Thoracic aorta (tissue), 2 donors: ENCODE data around the gene TC2N. TPM values are rescaled to one million over a fixed set of nuclear protein-coding genes. Genes with fewer than 3 reads are reported as not detected.

Experiments
- ATAC-seq: fragments of 150-250 bp; one replicate; pipeline ENCODE4 v1.8.0; 2017; ENCODE audit warnings: low read depth; ENCODE audit not compliant: insufficient number of reproducible peaks, low FRiP score
- DNase-seq: peaks from one replicate; pipeline ENCODE4 v3.0.0-alpha.2; 2020; ENCODE audit warnings: low spot score
- H3K27ac ChIP-seq, 2 donors: fragments of 200-600 bp; sonication (generic); 1 replicate in 1 of 2; 2 replicates in 1 of 2; pipeline ENCODE4 v1.5.1; 2016; ENCODE audit warnings: mild to moderate bottlenecking in 2 of 2, moderate library complexity in 2 of 2
- H3K27me3 ChIP-seq: fragments of 200-600 bp; sonication (generic); replicated peaks from 2 replicates; pipeline ENCODE4 v1.6.0; 2016; ENCODE audit warnings: mild to moderate bottlenecking; ENCODE audit not compliant: insufficient read depth
- H3K36me3 ChIP-seq: fragments of 200-600 bp; sonication (generic); one replicate; pipeline ENCODE4 v1.5.1; 2016
- H3K4me1 ChIP-seq, 2 donors: fragments of 200-600 bp; sonication (generic); 1 replicate in 1 of 2; 2 replicates in 1 of 2; pipeline versions ENCODE4 v1.5.1 to v1.6.0; 2016; ENCODE audit warnings: low read depth in 2 of 2, mild to moderate bottlenecking in 1 of 2; ENCODE audit not compliant: control insufficient read depth in 1 of 2
- H3K4me3 ChIP-seq: fragments of 200-600 bp; sonication (generic); 2 replicates; pipeline ENCODE4 v1.5.1; 2016; ENCODE audit warnings: mild to moderate bottlenecking
- H3K9me3 ChIP-seq: fragments of 200-600 bp; sonication (generic); 2 replicates; pipeline ENCODE4 v1.5.1; 2016
- CTCF ChIP-seq: fragments of 200-600 bp; sonication (generic); IDR thresholded peaks from one replicate; pipeline ENCODE4 v1.5.1; 2019; ENCODE audit warnings: antibody characterized with exemption
- total RNA-seq, 2 donors: library from RNA; depleted of rRNA; stranded (reverse); fragments of >200 nt; gene quantifications; one replicate each; pipeline versions ENCODE4 v1.1.0 to v1.2.3, GENCODE V29; 2016

Gene TC2N
- total RNA-seq, 2 donors from 2014 or later, result 146 to 172 TPM

- peaks cover 6 to 17% of the 10 kb centered on the region in 2 donors for H3K4me1 ChIP-seq
- DNase-seq (no peak), ATAC-seq (no peak)
- H3K36me3 ChIP-seq, result no peaks in the 10 kb centered on the region
- TF ChIP-seq CTCF, result no peak
- no peak overlapping the region for H3K27ac ChIP-seq
- no peaks in the 10 kb centered on the region for H3K9me3 ChIP-seq
- H3K27me3 ChIP-seq, result no peaks in the 10 kb centered on the region
- no peak overlapping the region for H3K4me3 ChIP-seq
Measured at GRCh38 chr14:91750634-91751198, 116.6 kb downstream of the TC2N start.

DNA sequence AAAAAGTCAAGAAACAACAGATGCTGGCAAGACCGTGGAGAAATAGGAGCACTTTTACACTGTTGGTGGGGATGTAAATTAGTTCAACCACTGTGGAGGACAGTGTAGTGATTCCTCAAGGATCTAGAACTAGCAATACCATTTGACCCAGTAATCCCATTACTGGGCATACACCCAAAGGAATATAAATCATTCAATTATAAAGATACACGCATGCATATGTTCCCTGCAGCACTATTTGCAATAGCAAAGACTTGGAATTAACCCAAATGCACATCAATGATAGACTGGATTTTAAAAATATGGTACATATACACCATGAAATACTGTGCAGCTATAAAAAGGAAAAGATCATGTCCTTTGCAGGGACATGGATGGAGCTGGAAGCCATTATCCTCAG lies 117.5 kb downstream of the TC2N start:
- ATAC-seq (no peak), DNase-seq (no peak)
- Histone ChIP-seq H3K4me3 (no peak overlapping the region), H3K27ac (no peak overlapping the region), H3K36me3 (no peaks in the 10 kb centered on the region), H3K4me1 (peaks cover 3 to 13% of the 10 kb centered on the region in 2 donors), H3K27me3 (no peaks in the 10 kb centered on the region), H3K9me3 (no peaks in the 10 kb centered on the region)
- no peak for TF ChIP-seq CTCF

DNA sequence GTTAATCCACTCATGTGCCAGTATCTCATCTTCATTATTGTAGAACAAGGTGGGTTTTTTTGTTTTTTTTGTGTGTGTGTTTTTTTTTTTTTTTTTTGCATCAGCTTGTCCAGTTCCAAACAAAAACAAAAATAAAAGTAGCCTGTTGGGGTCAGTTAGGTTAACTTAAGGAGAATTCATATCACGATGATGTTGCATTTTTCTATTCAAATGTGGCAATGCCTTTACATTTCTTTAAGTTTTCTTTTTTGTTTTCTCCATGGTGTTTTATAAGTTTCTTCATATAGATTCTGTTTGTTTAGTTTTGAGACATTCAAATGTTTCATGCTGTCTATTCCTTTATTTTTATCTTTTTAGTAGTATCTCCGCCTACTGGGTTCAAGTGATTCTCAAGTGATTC lies 119.3 kb downstream of the TC2N start:
- Histone ChIP-seq H3K9me3 (no peaks in the 10 kb centered on the region), H3K4me3 (no peak overlapping the region)

DNA sequence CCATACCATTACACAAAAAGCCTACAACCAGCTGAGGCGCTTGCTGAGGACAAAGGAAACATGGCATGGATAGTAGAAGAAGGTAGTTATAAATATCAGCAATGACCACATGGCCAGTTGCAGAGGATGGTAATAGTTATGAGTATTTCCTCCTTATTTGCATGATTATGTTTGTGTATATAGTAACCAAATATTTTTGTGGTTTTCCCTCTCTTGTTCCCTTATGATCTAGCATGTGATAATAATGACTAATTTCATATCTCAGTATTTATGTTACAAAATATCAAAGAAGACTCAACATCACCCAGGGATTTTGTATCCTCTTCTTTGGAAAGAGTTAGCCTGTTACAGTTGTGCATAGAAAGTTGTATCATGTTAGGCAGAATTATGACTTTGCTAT lies 122.0 kb downstream of the TC2N start:
- H3K36me3 ChIP-seq, result no peaks in the 10 kb centered on the region
- H3K4me1 ChIP-seq, result no peaks in the 10 kb centered on the region
- DNase-seq (no peak), ATAC-seq (no peak)
- no peak overlapping the region for H3K4me3 ChIP-seq
- no peaks in the 10 kb centered on the region for H3K27me3 ChIP-seq
- no peaks in the 10 kb centered on the region for H3K9me3 ChIP-seq
- no peak for TF ChIP-seq CTCF
- H3K27ac ChIP-seq, result no peak overlapping the region

More for the DNA sequence above, 119.3 kb downstream of the TC2N start:
- no peak for TF ChIP-seq CTCF
- Histone ChIP-seq H3K4me1 (no peaks in the 10 kb centered on the region), H3K27ac (no peak overlapping the region), H3K27me3 (no peaks in the 10 kb centered on the region), H3K36me3 (no peaks in the 10 kb centered on the region)
- DNase-seq (no peak), ATAC-seq (no peak)

GRCh38 chr14:91744068-91744480 lies 123.3 kb downstream of the TC2N start:
- Histone ChIP-seq H3K4me1 (no peaks in the 10 kb centered on the region), H3K27me3 (no peaks in the 10 kb centered on the region), H3K36me3 (no peaks in the 10 kb centered on the region), H3K27ac (no peak overlapping the region), H3K4me3 (no peak overlapping the region), H3K9me3 (no peaks in the 10 kb centered on the region)
- DNase-seq (no peak), ATAC-seq (no peak)
- no peak for TF ChIP-seq CTCF
